Raji (cell line): Measurements from ENCODE around the gene DLK1.

Experiments
- POLR2A ChIP-seq: IDR thresholded peaks from 2 replicates; pipeline ENCODE4 v1.6.1; 2011; ENCODE audit warnings: low read depth, low read length, control low read depth; ENCODE audit not compliant: insufficient read depth

DLK1 gene

GRCh38 chr14:100779691-100780080, 53.0 kb downstream of the DLK1 start:
- no peak for TF ChIP-seq POLR2A

- TF ChIP-seq POLR2A: no peak
These were observed 53.6 kb downstream of the DLK1 start for GRCh38 chr14:100780246-100780645.

- TF ChIP-seq POLR2A: no peak
These were observed 54.1 kb downstream of the DLK1 start for GRCh38 chr14:100780646-100781355.

- no peak for TF ChIP-seq POLR2A
These were observed 55.3 kb downstream of the DLK1 start for GRCh38 chr14:100781952-100782351.

- no peak for TF ChIP-seq POLR2A
These were observed 56.0 kb downstream of the DLK1 start for GRCh38 chr14:100782516-100783320.

- TF ChIP-seq POLR2A: no peak
These were observed 57.1 kb downstream of the DLK1 start for GRCh38 chr14:100783630-100784370.

GRCh38 chr14:100784523-100785337, 58.0 kb downstream of the DLK1 start:
- TF ChIP-seq POLR2A: no peak

- no peak for TF ChIP-seq POLR2A
These were observed 58.6 kb downstream of the DLK1 start for GRCh38 chr14:100785338-100785615.

GRCh38 chr14:100785626-100786025, 58.9 kb downstream of the DLK1 start:
- TF ChIP-seq POLR2A: no peak

- no peak for TF ChIP-seq POLR2A
These were observed 59.4 kb downstream of the DLK1 start for GRCh38 chr14:100786131-100786530.

- TF ChIP-seq POLR2A: no peak
These were observed 60.0 kb downstream of the DLK1 start for GRCh38 chr14:100786576-100787219.

- no peak for TF ChIP-seq POLR2A
These were observed 61.0 kb downstream of the DLK1 start for GRCh38 chr14:100787659-100788058.
